ENCODE data around the gene PLEKHD1.

The PLEKHD1 gene

GRCh38 chr14:69489495-69489894 lies 5.0 kb downstream of the PLEKHD1 start:
- Histone ChIP-seq H3K27ac (no peak overlapping the region), H3K9me3 (no peaks in the 10 kb centered on the region), H3K4me1 (ENCODE audit: control insufficient read depth in 1 of 2, insufficient read depth in 1 of 2, low read depth in 1 of 2, low read length in 1 of 2) (no peaks in the 10 kb centered on the region), H3K4me3 (ENCODE audit: low read depth in 1 of 2, low read length in 1 of 2) (no peak overlapping the region), H3K27me3 (peaks cover 100% of the 10 kb centered on the region), H3K36me3 (no peaks in the 10 kb centered on the region)
- TF ChIP-seq, protein P1, sequence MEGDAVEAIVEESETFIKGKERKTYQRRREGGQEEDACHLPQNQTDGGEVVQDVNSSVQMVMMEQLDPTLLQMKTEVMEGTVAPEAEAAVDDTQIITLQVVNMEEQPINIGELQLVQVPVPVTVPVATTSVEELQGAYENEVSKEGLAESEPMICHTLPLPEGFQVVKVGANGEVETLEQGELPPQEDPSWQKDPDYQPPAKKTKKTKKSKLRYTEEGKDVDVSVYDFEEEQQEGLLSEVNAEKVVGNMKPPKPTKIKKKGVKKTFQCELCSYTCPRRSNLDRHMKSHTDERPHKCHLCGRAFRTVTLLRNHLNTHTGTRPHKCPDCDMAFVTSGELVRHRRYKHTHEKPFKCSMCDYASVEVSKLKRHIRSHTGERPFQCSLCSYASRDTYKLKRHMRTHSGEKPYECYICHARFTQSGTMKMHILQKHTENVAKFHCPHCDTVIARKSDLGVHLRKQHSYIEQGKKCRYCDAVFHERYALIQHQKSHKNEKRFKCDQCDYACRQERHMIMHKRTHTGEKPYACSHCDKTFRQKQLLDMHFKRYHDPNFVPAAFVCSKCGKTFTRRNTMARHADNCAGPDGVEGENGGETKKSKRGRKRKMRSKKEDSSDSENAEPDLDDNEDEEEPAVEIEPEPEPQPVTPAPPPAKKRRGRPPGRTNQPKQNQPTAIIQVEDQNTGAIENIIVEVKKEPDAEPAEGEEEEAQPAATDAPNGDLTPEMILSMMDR (IDR thresholded peaks at IDR 0.05), result no peak

DNA sequence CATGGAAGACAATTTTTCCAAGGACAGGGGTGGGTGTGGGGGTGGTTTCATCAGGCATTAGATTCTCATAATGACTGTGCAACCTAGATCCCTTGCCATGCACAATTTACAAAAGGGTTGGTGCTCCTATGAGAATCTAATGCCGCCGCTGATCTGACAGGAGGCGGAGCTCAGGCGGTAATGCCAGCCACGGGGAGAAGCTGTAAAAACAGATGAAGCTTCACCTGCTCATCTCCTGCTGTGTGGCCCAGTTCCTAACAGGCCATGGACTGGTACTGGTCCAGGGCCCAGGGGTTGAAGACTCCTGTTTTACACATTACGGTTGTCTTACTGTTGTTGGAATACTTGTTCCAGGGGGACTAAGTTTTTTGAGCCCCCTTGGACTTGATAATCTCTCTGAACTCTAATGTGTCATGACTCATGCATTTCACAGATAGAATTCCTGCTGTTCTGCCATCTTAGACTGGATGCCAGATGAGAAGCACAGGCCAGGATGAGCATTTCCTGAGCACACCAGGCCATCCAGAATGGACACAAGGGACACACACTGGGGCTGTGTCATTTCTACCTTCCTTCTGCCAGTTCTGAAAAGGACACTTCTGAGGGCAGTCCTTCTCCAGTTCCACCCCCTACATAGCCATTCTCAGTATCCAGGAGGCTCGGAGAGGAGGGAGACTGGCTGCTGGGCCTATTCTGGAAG lies 5.8 kb downstream of the PLEKHD1 start:
- Histone ChIP-seq H3K27ac (no peak overlapping the region), H3K27me3 (peaks cover 100% of the 10 kb centered on the region), H3K36me3 (no peaks in the 10 kb centered on the region), H3K4me3 (ENCODE audit: low read depth in 1 of 2, low read length in 1 of 2) (no peak overlapping the region), H3K4me1 (ENCODE audit: control insufficient read depth in 1 of 2, insufficient read depth in 1 of 2, low read depth in 1 of 2, low read length in 1 of 2) (no peaks in the 10 kb centered on the region), H3K9me3 (no peaks in the 10 kb centered on the region)
- TF ChIP-seq, protein P1 (IDR thresholded peaks at IDR 0.05), result no peak

DNA sequence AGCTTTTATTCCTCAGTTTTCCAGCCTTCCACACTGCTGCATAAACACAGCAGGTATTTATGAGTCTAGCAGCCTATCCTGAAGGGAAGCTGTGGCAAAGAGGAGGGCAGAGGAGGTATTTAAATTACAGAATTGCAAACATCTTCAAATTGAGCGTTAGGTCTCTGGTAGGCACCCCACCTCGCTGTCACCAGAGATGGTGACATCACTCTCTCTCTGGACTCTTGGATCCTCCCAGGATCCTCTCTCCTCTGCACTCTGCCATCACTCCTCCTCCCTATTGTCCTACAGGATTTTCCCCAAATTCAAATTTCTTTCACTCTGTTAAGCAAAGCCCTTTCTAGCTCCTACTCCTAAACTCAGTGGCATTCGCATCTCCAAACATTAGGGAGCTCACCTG lies 6.7 kb downstream of the PLEKHD1 start:
- peaks cover 99% of the 10 kb centered on the region for H3K27me3 ChIP-seq
- H3K4me3 ChIP-seq (ENCODE audit: low read depth in 1 of 2, low read length in 1 of 2), result no peak overlapping the region
- TF ChIP-seq, protein P1 (IDR thresholded peaks at IDR 0.05), result no peak
- H3K4me1 ChIP-seq (ENCODE audit: control insufficient read depth in 1 of 2, insufficient read depth in 1 of 2, low read depth in 1 of 2, low read length in 1 of 2), result no peaks in the 10 kb centered on the region
- no peak overlapping the region for H3K27ac ChIP-seq
- no peaks in the 10 kb centered on the region for H3K36me3 ChIP-seq
- no peaks in the 10 kb centered on the region for H3K9me3 ChIP-seq

- Histone ChIP-seq H3K4me3 (ENCODE audit: low read depth in 1 of 2, low read length in 1 of 2) (no peak overlapping the region), H3K9me3 (no peaks in the 10 kb centered on the region), H3K36me3 (no peaks in the 10 kb centered on the region), H3K27ac (no peak overlapping the region), H3K27me3 (peaks cover 81% of the 10 kb centered on the region), H3K4me1 (ENCODE audit: control insufficient read depth in 1 of 2, insufficient read depth in 1 of 2, low read depth in 1 of 2, low read length in 1 of 2) (no peaks in the 10 kb centered on the region)
- TF ChIP-seq, protein P1 (IDR thresholded peaks at IDR 0.05), result no peak
Measured at GRCh38 chr14:69493038-69493437, 8.5 kb downstream of the PLEKHD1 start.

DNA sequence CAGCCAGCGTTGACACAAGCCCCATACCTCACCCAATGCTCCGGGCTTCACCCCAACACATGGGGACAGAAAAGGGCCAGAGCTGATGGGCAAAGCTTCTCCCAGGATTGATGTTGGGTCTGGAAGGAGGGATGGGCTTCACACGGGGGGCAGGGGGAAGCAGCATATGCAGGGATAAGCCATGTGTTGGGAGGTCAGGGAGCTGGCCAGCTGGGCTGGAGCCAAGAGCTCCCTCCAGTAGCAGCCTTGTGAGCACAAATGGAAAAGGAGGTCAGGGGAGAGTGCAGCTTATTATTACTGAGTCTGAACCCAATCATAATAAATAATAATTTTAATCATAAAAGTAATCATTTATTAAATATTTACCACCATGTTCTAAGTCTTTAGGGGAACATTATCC lies 9.3 kb downstream of the PLEKHD1 start:
- H3K4me1 ChIP-seq (ENCODE audit: control insufficient read depth in 1 of 2, insufficient read depth in 1 of 2, low read depth in 1 of 2, low read length in 1 of 2), result no peaks in the 10 kb centered on the region
- TF ChIP-seq, protein P1 (IDR thresholded peaks at IDR 0.05), result no peak
- no peak overlapping the region for H3K4me3 ChIP-seq (ENCODE audit: low read depth in 1 of 2, low read length in 1 of 2)
- no peak overlapping the region for H3K27ac ChIP-seq
- no peaks in the 10 kb centered on the region for H3K36me3 ChIP-seq
- H3K27me3 ChIP-seq, result peaks cover 73% of the 10 kb centered on the region
- H3K9me3 ChIP-seq, result no peaks in the 10 kb centered on the region
